ENCODE data around the gene VSTM4.

GRCh38 chr10:49009199-49009979 is 105.9 kb downstream of the VSTM4 start:
- TF ChIP-seq CTCF (conservative IDR thresholded peaks at IDR 0.05 in 1 of 2, IDR thresholded peaks at IDR 0.05 in 1 of 2; ENCODE audit: low read depth in 1 of 2, low read length in 2 of 2) (no peak), EZH2 (IDR thresholded peaks at IDR 0.05; ENCODE audit: low read length, missing control alignments) (no peak)
